Raji (cell line): Measurements from ENCODE around the gene DNAH8.

Experiments used
- POLR2A ChIP-seq: IDR thresholded peaks from 2 replicates; pipeline ENCODE4 v1.6.1; 2011; ENCODE audit warnings: low read depth, low read length, control low read depth; ENCODE audit not compliant: insufficient read depth

Gene DNAH8

GRCh38 chr6:38715016-38715689, at the start of gene DNAH8:
Gene DNAH8 (plus strand): TSS chr6:38715311. CDS start chr6:38722810, 7,499 bp downstream.
- TF ChIP-seq POLR2A: no peak

- TF ChIP-seq POLR2A: no peak
Measured at GRCh38 chr6:38671885-38672467, 43.1 kb upstream of the DNAH8 start.

- no peak for TF ChIP-seq POLR2A
Measured at GRCh38 chr6:38673397-38674165, 41.5 kb upstream of the DNAH8 start.

GRCh38 chr6:38676236-38676973, 38.7 kb upstream of the DNAH8 start:
- TF ChIP-seq POLR2A: no peak

- TF ChIP-seq POLR2A: no peak
Measured at GRCh38 chr6:38676974-38677544, 38.1 kb upstream of the DNAH8 start.

- TF ChIP-seq POLR2A: no peak
Measured at GRCh38 chr6:38678178-38678760, 36.8 kb upstream of the DNAH8 start.

- no peak for TF ChIP-seq POLR2A
Measured at GRCh38 chr6:38679668-38680067, 35.4 kb upstream of the DNAH8 start.

GRCh38 chr6:38681850-38682249, 33.3 kb upstream of the DNAH8 start:
- TF ChIP-seq POLR2A: no peak

GRCh38 chr6:38684237-38684636, 30.9 kb upstream of the DNAH8 start:
- TF ChIP-seq POLR2A: no peak

- TF ChIP-seq POLR2A: no peak
Measured at GRCh38 chr6:38684904-38685303, 30.2 kb upstream of the DNAH8 start.

GRCh38 chr6:38686270-38687042, 28.7 kb upstream of the DNAH8 start:
- no peak for TF ChIP-seq POLR2A

GRCh38 chr6:38687043-38687353, 28.1 kb upstream of the DNAH8 start:
- no peak for TF ChIP-seq POLR2A

GRCh38 chr6:38687549-38687948, 27.6 kb upstream of the DNAH8 start:
- no peak for TF ChIP-seq POLR2A

- TF ChIP-seq POLR2A: no peak
Measured at GRCh38 chr6:38688579-38689087, 26.5 kb upstream of the DNAH8 start.
